Glutamatergic neuron (in vitro differentiated cells): ENCODE data around the gene CCDC171. TPM values are rescaled to one million over a fixed set of nuclear protein-coding genes. Genes with fewer than 3 reads are reported as not detected.
A peak's percentile ranks its signal among the peaks of the same experiment; 100 is the strongest.

Source experiments
- DNase-seq: peaks from one replicate; pipeline ENCODE4 v3.0.0; 2022
- H3K27ac Mint-ChIP-seq: one replicate; pipeline ENCODE4 v1.8.0; 2020; ENCODE audit warnings: mild to moderate bottlenecking, mixed read lengths, inconsistent platforms; ENCODE audit not compliant: unreplicated experiment
- H3K27me3 Mint-ChIP-seq: one replicate; pipeline ENCODE4 v1.8.0; 2020; ENCODE audit warnings: mild to moderate bottlenecking, moderate library complexity, mixed read lengths, inconsistent platforms; ENCODE audit not compliant: unreplicated experiment
- H3K36me3 Mint-ChIP-seq: one replicate; pipeline ENCODE4 v1.8.0; 2020; ENCODE audit warnings: mild to moderate bottlenecking, mixed read lengths, inconsistent platforms; ENCODE audit not compliant: unreplicated experiment
- H3K4me1 Mint-ChIP-seq: one replicate; pipeline ENCODE4 v1.8.0; 2020; ENCODE audit warnings: mild to moderate bottlenecking, low read depth, mixed read lengths, inconsistent platforms; ENCODE audit not compliant: unreplicated experiment
- H3K4me3 Mint-ChIP-seq: one replicate; pipeline ENCODE4 v1.8.0; 2020; ENCODE audit warnings: mild to moderate bottlenecking, mixed read lengths, inconsistent platforms; ENCODE audit not compliant: unreplicated experiment
- H3K9me3 Mint-ChIP-seq: one replicate; pipeline ENCODE4 v1.8.0; 2020; ENCODE audit warnings: mild to moderate bottlenecking, moderate library complexity, mixed read lengths, inconsistent platforms; ENCODE audit not compliant: unreplicated experiment
- total RNA-seq: library from RNA; stranded (reverse); fragmentation: NEBNext Ultra II Directional; extraction: Animal tissue kit (Norgen Biotek cat#: 25700); gene quantifications from one replicate; pipeline ENCODE4 v1.2.1, GENCODE V29; 2021; ENCODE audit not compliant: unreplicated experiment
- TF ChIP-seq, protein P1 (sequence below): fragments of 200-600 bp; sonication (generic); IDR thresholded peaks from one replicate; pipeline ENCODE4 v1.5.0; 2021; ENCODE audit not compliant: partially characterized antibody, unreplicated experiment

The CCDC171 gene
- total RNA-seq, 1 donor from 2014 or later, result 3.2 TPM

GRCh38 chr9:15867988-15868387, 315.1 kb downstream of the CCDC171 start:
- TF ChIP-seq, protein P1, sequence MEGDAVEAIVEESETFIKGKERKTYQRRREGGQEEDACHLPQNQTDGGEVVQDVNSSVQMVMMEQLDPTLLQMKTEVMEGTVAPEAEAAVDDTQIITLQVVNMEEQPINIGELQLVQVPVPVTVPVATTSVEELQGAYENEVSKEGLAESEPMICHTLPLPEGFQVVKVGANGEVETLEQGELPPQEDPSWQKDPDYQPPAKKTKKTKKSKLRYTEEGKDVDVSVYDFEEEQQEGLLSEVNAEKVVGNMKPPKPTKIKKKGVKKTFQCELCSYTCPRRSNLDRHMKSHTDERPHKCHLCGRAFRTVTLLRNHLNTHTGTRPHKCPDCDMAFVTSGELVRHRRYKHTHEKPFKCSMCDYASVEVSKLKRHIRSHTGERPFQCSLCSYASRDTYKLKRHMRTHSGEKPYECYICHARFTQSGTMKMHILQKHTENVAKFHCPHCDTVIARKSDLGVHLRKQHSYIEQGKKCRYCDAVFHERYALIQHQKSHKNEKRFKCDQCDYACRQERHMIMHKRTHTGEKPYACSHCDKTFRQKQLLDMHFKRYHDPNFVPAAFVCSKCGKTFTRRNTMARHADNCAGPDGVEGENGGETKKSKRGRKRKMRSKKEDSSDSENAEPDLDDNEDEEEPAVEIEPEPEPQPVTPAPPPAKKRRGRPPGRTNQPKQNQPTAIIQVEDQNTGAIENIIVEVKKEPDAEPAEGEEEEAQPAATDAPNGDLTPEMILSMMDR, result no peak
- H3K4me1 Mint-ChIP-seq, result peaks cover 4% of the 10 kb centered on the region
- no peak overlapping the region for H3K4me3 Mint-ChIP-seq
- no peak overlapping the region for H3K27ac Mint-ChIP-seq
- H3K27me3 Mint-ChIP-seq, result no peaks in the 10 kb centered on the region
- no peaks in the 10 kb centered on the region for H3K36me3 Mint-ChIP-seq
- DNase-seq, result no peak
- no peaks in the 10 kb centered on the region for H3K9me3 Mint-ChIP-seq

GRCh38 chr9:15873573-15874177, 320.8 kb downstream of the CCDC171 start:
- no peak for DNase-seq
- Mint-ChIP-seq H3K27me3 (no peaks in the 10 kb centered on the region), H3K27ac (peak overlapping the region; percentile 73), H3K9me3 (no peaks in the 10 kb centered on the region), H3K4me1 (peaks cover 9% of the 10 kb centered on the region), H3K4me3 (peak overlapping the region; percentile 67), H3K36me3 (no peaks in the 10 kb centered on the region)
- TF ChIP-seq, protein P1, result peak; percentile 77

- no peak overlapping the region for H3K27ac Mint-ChIP-seq
- TF ChIP-seq, protein P1, result no peak
- H3K4me3 Mint-ChIP-seq, result no peak overlapping the region
- DNase-seq, result no peak
- H3K27me3 Mint-ChIP-seq, result no peaks in the 10 kb centered on the region
- no peaks in the 10 kb centered on the region for H3K4me1 Mint-ChIP-seq
- H3K36me3 Mint-ChIP-seq, result no peaks in the 10 kb centered on the region
- H3K9me3 Mint-ChIP-seq, result no peaks in the 10 kb centered on the region
Observed at GRCh38 chr9:15882328-15882727, 329.5 kb downstream of the CCDC171 start.

DNA sequence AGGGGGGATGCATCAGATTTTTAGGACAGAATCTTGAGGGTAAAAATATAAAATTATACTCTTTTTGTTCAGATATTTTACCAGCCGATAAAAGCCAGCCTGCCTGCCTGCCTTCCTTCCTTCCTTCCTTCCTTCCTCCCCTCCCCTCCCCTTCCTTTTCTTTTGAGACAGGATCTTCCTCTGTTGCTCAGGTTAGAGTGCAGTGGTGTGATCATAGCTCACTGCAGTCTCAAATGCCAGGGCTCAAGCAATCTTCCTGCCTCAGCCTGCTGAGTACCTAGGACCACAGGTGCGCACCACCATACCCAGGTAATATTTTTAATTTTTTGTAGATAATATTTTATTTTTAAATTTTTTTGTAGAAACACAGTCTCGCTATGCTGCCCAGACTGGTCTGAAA, 330.0 kb downstream of the CCDC171 start:
- Mint-ChIP-seq H3K36me3 (no peaks in the 10 kb centered on the region), H3K27me3 (no peaks in the 10 kb centered on the region), H3K9me3 (no peaks in the 10 kb centered on the region), H3K4me3 (no peak overlapping the region), H3K4me1 (no peaks in the 10 kb centered on the region), H3K27ac (no peak overlapping the region)
- no peak for DNase-seq
- TF ChIP-seq, protein P1, result no peak

DNA sequence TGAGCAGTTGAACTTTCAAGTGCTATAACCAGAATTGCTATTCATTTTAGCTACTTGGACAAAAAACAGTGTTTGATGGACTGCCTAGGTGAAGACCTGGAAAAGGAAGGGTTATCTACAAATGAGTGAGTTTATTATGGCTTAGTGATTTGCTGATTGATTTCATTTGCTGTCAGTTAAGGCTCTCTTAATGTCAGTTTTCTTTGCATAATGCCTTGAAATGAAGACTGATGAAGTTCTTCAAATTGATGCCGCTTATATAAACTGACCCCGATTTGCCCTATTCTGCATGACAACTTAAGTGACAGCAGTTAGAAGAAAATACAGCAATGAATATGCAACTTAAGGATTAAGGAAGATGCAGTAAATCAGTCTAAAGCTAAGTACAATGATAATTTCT, 332.6 kb downstream of the CCDC171 start:
- Mint-ChIP-seq H3K9me3 (no peaks in the 10 kb centered on the region), H3K36me3 (no peaks in the 10 kb centered on the region), H3K27ac (no peak overlapping the region), H3K4me3 (no peak overlapping the region), H3K4me1 (no peaks in the 10 kb centered on the region), H3K27me3 (no peaks in the 10 kb centered on the region)
- DNase-seq, result no peak
- TF ChIP-seq, protein P1, result no peak
